Kidney capillary endothelial cell (primary cell): Measurements from ENCODE around the gene ZNF564.
"Not testable (repeated sequence)": the region's sequence is repeated elsewhere in the genome, so short reads cannot be mapped to it uniquely, and the experiment has no call there.

Experiments used
- DNase-seq: peaks from one replicate; pipeline ENCODE4 v3.0.0-alpha.2; 2018; ENCODE audit warnings: low spot score

ZNF564 gene

GRCh38 chr19:12551060-12551832, at the start of gene ZNF564:
Gene ZNF564, minus strand, starts transcription at chr19:12551482. Its CDS starts 150 bp downstream, at chr19:12551332.
- DNase-seq = peak; percentile 96

- no peak for DNase-seq
Observed at GRCh38 chr19:12597594-12597993, 46.3 kb upstream of the ZNF564 start.

- no peak for DNase-seq
Observed at GRCh38 chr19:12596927-12597548, 45.8 kb upstream of the ZNF564 start.

- no peak for DNase-seq
Observed at GRCh38 chr19:12596485-12596884, 45.2 kb upstream of the ZNF564 start.

- DNase-seq = no peak
Observed at GRCh38 chr19:12581100-12581499, 29.8 kb upstream of the ZNF564 start.

- no peak for DNase-seq
Observed at GRCh38 chr19:12580180-12580694, 29.0 kb upstream of the ZNF564 start.

- DNase-seq = no peak
Observed at GRCh38 chr19:12578641-12579040, 27.4 kb upstream of the ZNF564 start.

- DNase-seq = no peak
Observed at GRCh38 chr19:12574036-12574435, 22.8 kb upstream of the ZNF564 start.

GRCh38 chr19:12567951-12568350, 16.7 kb upstream of the ZNF564 start:
- DNase-seq = no peak

- not testable (repeated sequence) for DNase-seq
Observed at GRCh38 chr19:12566380-12566779, 15.1 kb upstream of the ZNF564 start.

- DNase-seq = peak; percentile 57
Observed at GRCh38 chr19:12564016-12564664, 12.9 kb upstream of the ZNF564 start.

- no peak for DNase-seq
Observed at GRCh38 chr19:12555456-12555930, 4.2 kb upstream of the ZNF564 start.

GRCh38 chr19:12546903-12547302, 4.4 kb downstream of the ZNF564 start:
- DNase-seq = no peak

GRCh38 chr19:12546068-12546467, 5.2 kb downstream of the ZNF564 start:
- no peak for DNase-seq

- no peak for DNase-seq
Observed at GRCh38 chr19:12545267-12545666, 6.0 kb downstream of the ZNF564 start.

GRCh38 chr19:12544401-12544876, 6.8 kb downstream of the ZNF564 start:
- DNase-seq = peak; percentile 15

- no peak for DNase-seq
Observed at GRCh38 chr19:12543855-12544254, 7.4 kb downstream of the ZNF564 start.

- peak; percentile 1 for DNase-seq
Observed at GRCh38 chr19:12527034-12527836, 24.0 kb downstream of the ZNF564 start.

GRCh38 chr19:12526542-12526941, 24.7 kb downstream of the ZNF564 start:
- no peak for DNase-seq

GRCh38 chr19:12521996-12522395, 29.3 kb downstream of the ZNF564 start:
- no peak for DNase-seq

GRCh38 chr19:12513531-12514061, 37.7 kb downstream of the ZNF564 start:
- no peak for DNase-seq
